OCI-M2 (cell line): Measurements from ENCODE around the gene POLE3.
A peak's percentile ranks its signal among the peaks of the same experiment; 100 is the strongest.
"Not testable (repeated sequence)": the region's sequence is repeated elsewhere in the genome, so short reads cannot be mapped to it uniquely, and the experiment has no call there.

Experiments
- DNase-seq: peaks from one replicate; lab custom pipeline; 2025; ENCODE audit not compliant: unreplicated experiment; lab: John Stamatoyannopoulos, UW

Gene POLE3

DNA sequence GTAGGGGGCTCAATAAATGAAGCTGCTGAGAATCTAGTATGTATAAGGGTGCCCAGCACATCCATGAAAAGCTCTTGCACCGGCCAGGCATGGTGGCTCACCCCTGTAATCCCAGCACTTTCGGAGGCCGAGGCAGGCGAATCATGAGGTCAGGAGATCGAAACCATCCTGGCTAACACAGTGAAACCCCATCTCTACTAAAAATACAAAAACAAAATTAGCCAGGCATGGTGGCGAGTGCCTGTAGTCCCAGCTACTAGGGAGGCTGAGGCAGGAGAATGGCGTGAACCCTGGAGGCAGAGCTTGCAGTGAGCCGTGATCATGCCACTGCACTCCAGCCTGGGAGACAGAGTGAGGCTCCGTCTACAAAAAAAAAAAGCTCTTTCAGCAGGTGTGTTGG lies 4.1 kb downstream of the POLE3 start:
- not testable (repeated sequence) for DNase-seq

DNA sequence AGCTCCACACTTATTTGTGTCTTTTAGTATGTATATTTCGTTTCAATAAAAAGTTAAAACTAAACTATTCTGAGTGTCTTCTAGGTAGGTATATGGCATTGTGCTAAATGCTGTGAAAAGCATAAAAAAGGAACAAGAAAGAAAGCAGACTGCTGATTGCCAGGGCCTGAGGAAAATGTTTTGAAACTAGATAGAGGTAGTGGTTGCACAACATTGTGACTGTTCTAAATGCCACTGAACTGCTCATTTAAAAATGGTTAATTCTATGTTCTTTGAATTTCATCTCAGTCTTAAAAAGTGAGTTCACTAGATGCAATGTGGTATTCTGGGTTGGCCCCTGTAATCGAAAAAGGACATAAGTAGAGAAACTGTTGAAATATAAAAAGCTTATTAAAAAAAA lies 6.8 kb downstream of the POLE3 start:
- no peak for DNase-seq

DNA sequence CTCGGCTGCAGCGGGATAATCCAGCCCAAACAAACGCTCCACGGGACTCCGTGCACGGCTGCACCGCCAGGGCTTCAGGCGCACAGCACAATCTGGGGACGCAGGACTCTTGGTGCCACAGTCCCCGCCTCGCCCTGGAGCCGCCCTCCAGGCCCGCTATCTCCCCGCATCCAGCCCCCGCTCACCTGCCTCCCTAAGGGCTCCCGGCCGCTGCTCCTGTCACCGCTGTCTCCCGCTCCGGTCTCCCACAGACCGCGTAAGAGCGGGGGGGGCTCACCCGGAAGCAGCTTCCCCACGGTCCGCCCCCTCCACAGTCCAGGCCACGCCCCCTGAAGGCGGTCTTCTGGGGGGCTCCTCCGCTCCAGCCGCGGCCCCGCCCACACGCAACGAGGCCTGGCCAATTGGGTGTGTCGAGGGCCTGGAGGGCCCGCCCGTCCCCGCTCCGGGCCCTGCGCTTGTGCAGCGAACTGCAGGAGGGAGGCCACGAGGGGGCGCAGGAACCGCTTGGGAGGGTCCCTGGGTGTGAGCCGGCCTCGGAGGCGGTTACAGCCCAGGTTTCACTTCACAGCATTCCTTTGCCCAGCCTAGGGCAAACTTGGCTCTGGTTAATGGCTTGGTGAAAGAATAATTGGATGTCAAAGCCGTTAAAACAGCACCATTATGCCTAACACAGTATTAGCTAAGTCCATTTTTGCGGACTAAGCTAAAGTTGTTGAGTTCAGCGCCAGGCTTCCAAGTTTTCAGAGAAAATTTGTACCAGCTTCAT lies 9.3 kb downstream of the POLE3 start, which contains the start of gene ALAD:
ALAD (minus strand) TSS at position 258 of the 766 bp plus-strand sequence. CDS start 7,725 bp downstream, outside the sequence.
- peak; percentile 93 for DNase-seq

DNA sequence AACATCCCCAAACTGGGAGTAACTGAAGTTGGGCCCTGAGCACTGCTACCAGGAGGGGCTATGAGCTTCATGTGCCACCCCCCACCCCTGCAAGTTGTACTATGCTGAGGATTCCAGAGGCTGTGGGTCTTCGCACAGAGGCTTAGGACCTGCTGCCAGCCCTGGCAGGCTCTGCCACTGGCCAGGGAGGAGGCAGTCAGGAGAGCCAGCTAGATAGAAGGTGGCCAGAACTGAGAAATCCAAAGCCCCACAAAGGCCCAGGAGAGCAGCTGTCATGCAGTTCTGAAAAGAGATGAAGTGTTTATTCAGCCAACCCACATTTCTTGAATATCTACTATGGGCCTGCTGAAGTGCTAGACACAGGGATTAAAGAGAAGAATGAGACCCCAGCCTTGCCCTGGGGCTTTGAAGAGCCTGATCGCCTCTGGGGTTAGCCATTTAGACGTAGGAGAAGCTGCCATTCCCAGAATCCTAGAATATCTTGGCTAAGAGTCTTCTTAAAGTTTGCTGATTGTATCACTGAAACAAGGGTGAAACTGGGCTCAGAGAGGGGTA lies 10.8 kb downstream of the POLE3 start:
- no peak for DNase-seq

DNA sequence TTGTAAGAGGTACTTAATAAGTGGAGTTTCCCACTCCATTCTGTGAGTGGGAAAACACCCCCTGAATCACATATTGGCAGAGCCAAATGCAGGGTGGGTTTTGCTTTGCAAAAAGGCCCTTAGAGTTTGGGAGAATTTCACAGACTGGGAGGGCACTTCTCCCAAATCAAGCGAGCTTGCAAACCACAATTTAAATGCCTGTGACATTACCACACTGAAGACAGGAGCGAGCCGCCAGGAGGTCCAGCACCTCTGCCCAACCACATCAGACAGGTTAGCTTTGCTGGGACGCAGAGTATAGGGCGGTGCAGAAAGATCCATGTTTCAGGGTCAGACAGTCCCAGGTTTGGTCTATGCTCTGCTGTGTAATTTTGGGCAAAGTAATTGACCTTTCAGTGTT lies 11.7 kb downstream of the POLE3 start:
- no peak for DNase-seq

DNA sequence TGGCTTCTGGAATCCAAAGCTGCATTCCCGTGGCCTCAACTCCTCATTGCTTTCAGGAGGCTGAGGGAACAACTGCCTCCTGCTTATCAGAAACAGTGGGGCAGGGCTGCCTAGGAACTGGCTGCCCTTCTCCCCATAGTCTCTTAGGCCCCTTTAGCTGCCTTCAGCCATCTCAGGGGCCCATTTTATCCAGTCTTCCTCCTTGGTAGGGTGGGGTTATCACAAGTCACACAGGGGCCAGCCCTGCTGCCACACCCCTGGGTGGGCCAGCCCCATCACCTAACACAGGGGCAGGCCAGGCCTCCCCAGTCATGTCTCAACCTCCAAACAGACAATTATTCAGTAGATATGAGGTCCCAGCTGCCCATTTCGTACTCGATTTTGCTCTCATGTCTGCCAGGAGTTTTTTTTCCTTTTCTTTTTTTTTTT lies 13.3 kb downstream of the POLE3 start:
- peak; percentile 33 for DNase-seq

DNA sequence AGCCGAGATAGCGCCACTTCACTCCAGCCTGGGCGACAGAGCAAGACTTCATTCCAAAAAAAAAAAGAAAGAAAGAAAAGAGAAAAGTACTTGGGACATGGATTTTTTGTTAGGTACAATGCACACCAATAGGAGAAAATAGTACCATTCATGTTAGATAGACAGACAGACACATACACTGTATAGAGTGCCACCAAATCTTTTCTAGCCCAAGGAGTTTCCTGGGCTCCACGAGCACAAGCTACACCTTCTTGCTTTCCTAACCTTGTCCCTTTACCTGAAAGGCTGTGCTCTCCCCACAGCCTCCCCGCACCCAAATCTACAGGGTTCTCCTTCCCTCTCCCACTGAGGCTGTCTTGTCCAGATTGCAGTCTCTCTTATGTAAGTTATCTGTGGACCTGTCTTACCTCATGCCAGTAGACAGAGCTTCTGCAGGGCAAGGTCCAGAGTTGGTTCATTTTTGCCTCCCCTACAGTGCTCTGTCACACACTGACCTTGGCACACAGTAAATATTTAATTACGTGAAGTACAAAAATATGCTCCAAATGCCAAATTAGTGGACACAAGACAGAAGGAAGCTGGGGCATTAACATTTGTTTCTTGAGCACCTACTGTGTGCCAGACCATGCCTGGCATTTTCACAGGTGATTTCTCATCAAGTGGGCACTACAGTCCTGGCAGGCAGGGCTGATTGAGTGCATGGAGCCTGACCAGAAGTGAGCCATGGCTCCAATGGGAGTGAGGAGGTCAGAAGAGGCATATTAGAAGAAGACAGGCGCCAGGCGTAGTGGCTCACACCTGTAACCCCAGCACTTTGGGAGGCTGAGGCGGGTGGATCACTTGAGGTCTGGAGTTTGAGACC lies 15.2 kb downstream of the POLE3 start:
- no peak for DNase-seq

DNA sequence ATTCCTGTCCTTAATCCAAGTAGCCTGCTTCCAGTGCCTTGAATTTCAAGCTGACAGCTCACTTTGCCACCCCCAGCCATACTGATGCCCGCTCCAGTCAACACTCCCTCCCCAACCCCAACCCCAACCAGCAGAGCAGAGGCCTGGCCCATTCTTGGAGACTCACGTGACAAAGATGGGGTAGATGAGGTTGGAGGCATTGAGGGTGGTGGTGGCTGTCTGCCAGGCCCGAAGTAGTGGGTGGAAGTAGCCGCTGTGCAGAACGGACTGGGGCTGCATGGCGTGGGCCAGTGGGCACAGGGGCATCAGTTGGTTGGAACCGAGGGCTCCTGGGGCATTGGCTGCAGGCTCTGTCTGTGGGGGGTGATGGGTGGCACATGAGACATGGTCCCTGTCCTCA lies 17.2 kb downstream of the POLE3 start:
- no peak for DNase-seq

DNA sequence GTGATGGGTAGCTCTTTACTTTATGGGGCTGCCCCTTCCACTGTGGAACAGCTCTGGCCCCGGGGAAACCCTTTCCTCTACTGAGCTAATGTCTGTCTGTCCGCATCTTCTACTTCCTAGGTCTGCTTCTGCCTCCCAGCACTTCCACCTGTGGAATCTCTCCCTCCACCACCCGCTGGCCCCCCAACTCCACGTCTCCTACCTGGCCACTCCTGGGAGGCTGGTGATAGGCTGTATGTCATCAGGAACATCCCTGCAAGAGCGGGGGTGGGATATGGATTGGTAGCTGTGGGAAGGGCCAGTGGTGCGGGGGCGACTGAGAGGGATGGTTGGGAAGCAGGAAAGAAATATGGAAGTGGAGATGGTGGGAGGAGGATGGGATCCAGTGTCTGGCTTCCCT lies 18.6 kb downstream of the POLE3 start:
- no peak for DNase-seq

DNA sequence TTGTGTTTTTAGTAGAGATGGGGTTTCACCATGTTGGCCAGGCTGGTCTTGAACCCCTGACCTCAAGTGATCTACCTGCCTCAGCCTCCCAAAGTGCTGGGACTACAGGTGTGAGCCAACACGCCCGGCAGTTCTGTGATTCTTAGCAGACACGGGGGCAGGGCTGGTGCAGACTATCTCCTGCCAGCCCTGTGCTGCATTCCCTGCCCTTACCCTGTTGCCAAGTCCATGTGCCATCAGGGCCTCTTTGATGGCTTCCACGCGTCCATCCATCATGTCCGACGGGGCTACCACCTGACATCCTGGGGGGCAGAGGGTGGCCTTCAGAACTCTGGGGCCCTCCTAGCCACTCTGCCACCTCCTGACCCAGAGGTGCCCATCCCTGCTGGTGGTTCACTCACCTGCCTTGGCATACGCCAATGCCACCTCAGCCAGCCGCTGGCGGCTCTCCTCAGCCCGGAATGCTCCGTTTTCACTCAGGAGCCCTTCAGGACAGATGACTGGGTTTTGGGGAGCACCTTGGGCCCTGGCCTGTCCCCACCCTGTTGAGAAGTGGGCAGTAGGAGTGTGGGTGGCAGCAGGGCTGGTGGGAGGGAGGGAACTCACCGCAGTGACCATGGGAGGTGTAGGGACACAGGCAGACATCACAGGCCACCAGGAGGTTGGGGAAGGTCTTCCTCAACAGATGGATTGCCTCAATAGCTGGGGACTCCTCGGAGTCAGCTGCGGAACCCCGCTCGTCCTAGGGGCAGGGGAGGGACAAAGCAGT lies 20.1 kb downstream of the POLE3 start:
- DNase-seq: no peak

DNA sequence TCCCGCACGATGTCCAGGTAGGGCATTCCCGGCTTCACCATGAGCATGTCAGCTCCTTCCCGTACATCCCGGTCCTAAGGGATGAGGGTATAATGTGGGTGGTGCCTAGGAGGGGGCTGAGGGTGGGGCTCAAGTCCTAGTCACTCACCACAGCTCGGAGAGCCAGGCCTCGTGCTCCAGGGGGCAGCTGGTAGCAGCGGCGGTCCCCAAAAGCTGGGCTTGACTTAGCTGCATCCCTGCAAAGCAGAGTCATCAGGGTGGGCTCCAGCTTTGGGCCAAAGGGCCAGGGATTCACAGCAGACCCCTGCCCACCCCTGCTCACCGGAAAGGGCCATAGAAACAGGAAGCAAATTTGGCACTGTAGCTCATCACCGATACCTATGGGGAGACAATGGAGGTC lies 21.0 kb downstream of the POLE3 start:
- DNase-seq: no peak

DNA sequence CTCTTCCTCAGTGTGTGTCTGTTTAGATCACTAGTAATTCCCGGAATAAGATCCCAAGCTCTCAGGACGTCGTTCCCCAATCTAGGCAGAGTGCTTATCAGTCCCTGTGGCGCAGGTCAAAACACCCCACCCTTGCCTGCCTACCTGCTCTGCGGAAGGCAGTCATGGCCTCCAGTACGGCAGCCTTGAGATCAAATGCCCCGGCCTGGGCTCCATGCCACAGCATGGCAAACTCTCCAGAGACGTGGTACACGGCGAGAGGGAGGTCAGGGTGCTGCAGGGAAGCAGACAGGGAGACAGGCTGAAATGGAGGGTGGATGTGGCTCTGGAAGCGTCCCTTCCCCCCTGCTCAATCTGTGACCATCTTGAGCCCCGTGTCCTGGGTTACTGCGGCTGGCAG lies 21.6 kb downstream of the POLE3 start:
- DNase-seq: no peak

DNA sequence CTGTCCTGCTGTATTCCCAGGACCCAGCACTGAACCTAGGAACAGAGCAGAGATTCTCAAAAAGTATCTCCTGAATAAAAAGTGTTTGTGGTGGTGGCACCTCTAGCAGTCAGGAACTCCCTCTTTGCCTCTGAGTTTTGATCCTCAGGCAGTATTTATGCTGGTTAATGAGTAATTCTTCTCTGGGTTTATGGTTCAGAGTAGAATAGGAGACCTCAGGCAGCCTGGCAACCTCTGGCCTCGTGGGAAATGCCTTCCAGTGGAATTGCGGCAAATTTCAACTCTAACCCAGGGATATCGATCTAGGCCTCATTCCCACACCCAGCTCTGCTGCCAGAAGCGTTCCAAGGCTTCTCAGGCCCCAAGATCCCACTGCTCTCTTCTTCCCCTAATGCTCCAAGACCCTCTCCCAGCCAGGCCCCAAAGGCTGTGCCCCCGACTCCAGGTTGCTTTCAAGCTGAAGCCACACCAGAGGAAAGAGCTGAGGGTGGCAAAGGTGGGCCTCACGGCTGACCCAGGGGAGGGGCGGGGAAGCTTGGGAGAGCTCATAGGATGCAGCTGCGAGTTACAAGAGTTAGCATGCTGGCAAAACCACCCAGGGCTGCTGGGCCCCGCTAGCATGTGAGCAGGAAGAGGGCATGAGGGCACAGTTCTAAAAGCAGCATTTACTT lies 22.8 kb downstream of the POLE3 start:
- no peak for DNase-seq

DNA sequence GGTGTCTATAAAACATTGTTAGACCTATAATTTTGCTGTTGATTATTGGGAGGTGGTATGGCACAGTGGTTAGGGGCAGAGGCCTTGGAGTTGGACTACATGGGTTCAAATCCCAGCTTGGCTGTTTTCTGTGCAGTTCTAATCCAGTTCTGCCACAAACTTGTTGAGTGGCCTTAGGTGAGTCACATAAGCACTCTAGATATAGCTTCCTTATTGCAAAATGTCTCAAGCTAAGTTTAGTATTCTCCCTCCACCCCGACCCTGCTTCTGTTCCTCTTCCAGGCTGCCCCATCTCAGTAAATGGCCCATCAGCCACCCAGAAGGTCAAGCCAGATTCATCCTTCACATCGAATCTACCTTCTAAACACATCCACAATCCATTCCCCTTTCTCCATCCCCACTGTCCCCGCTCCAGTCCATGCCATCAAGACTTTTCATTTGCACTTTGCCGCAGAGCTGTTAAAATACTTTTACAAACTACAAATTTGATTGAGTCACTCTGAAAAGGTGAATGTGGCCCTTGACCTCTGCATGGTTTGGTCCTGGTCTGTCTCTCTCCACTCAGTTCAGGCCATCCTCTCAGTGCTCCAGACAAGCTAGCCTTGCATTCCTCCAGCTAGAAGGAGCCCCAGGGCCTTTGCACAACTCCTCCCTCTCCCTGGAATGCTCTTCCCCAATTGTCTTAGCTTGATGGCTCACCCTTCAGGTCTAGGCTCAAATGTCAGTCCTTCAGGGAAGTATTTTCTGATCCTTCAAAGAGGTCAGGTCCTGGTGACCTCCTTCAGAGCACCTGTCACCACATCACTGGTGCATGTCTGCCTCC lies 23.7 kb downstream of the POLE3 start:
- no peak for DNase-seq

DNA sequence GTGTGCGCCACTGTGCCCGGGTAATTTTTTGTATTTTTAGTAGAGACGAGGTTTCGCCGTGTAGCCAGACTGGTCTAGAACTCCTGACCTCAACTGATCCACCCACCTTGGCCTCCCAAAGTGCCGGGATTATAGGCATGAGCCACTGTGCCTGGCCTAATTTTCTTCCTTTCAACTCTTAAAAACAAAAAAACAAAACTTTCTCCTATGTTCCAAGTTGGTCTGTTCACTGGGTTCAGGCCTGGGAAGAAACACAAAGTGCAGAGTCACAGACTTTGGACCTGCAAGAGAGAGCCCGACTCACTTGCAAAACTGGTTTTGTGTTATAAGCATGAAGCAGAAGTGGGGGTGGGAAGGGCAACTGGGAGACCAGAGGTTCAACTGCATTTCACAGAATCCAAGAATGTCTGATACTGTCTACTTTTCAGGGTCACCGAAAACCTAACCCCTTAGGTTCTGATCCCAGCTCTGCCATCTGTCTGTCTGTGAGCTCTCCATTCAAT lies 28.5 kb downstream of the POLE3 start:
- no peak for DNase-seq

DNA sequence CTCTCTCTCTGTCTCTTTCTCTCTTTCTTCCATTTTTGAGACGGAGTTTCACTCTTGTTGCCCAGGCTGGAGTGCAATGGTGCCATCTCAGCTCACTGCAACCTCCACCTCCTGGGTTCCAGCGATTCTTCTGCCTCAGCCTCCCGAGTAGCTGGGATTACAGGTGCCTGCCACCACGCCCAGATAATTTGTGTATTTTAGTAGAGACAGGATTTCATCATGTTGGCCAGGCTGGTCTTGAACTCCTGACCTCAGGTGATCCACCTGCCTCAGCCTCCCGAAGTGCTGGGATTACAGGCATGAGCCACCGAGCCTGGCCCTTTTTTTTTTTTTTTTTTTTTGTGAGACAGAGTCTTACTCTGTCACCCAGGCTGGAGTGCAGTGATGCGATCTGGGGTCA lies 29.0 kb downstream of the POLE3 start:
- not testable (repeated sequence) for DNase-seq

DNA sequence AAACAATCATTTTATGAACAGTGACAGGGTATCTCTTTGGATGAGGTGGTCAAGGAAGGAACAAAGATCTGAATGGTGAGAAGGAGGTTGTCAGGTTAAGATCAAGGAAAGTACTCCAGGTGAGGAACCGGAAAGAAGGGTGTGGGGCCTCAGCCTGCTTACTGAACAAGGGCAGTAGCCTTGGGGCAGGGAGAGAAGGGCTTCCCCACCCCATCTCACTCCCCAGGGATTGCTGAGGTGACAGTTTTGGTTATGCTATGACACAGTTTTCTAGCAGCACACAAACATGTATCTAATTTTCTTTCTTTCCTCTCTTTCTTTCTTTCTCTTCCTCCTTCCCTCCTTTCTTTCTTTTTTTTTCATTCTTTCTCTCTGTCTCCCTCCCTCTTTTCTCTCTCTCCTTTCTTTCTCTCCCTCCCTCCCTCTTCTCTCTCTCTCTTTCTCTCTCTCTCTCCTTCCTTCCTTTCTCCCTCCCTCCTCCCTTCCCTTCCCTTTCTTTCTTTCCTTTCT lies 29.6 kb downstream of the POLE3 start:
- no peak for DNase-seq

DNA sequence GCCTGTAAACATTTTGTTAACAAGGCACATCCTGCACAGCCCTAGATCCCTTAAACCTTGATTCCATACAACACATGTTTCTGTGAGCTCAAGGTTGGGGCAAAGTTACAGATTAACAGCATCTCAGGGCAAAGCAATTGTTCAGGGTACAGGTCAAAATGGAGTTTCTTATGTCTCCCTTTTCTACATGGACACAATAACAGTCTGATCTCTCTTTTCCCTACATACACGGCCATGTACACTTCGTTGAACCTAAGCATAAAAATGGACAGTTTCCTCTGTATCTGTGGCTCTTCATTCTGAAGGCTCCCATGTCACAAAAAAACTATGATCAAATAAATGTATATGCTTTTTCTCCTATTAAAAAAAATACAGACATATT lies 30.7 kb downstream of the POLE3 start:
- DNase-seq: not testable (repeated sequence)

DNA sequence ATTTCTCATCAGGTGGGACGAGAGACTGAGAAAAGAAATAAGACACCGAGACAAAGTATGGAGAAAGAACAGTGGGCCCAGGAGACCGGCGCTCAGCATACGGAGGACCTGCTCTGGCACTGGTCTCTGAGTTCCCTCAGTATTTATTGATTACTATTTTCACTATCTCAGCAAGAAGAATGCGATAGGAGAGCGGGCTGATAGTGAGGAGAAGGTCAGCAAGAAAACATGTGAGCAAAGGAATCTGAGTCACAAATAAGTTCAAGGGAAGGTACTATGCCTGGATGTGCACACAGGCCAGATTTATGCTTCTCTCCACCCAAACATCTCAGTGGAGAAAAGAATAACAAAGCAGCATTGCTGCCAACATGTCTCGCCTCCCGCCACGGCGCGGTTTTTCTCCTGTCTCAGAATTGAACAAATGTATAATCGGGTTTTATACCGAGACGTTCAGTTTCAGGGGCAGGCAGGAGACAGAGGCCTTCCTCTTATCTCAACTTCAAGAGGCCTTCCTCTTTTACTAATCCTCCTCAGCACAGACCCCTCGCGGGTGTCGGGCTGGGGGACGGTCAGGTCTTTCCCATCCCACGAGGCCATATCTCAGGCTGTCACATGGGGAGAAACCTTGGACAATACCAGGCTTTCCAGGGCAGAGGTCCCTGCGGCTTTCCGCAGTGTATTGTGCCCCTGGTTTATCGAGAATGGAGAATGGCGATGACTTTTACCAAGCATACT lies 31.2 kb downstream of the POLE3 start:
- DNase-seq: not testable (repeated sequence)
